ENCODE measurements around the gene OBSCN. TPM values are rescaled to one million over a fixed set of nuclear protein-coding genes. Genes with fewer than 3 reads are reported as not detected.

Gene OBSCN
- total and polyA plus RNA-seq, 2 of the 13 experiments (the other 11 are each of a cell fraction or from before 2014, with no cell fraction given): 0.20 TPM

- peak; percentile 74 for ATAC-seq
- TF ChIP-seq, protein P1, sequence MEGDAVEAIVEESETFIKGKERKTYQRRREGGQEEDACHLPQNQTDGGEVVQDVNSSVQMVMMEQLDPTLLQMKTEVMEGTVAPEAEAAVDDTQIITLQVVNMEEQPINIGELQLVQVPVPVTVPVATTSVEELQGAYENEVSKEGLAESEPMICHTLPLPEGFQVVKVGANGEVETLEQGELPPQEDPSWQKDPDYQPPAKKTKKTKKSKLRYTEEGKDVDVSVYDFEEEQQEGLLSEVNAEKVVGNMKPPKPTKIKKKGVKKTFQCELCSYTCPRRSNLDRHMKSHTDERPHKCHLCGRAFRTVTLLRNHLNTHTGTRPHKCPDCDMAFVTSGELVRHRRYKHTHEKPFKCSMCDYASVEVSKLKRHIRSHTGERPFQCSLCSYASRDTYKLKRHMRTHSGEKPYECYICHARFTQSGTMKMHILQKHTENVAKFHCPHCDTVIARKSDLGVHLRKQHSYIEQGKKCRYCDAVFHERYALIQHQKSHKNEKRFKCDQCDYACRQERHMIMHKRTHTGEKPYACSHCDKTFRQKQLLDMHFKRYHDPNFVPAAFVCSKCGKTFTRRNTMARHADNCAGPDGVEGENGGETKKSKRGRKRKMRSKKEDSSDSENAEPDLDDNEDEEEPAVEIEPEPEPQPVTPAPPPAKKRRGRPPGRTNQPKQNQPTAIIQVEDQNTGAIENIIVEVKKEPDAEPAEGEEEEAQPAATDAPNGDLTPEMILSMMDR (CRISPR knock-in tag; IDR thresholded peaks at IDR 0.05): peak; percentile 56
- TF ChIP-seq PRPF4 (IDR thresholded peaks at IDR 0.05; ENCODE audit: low read depth, low read length, poor library complexity, severe bottlenecking) (no peak), STAG1 (CRISPR knock-in tag; IDR thresholded peaks at IDR 0.05) (peak; percentile 46)
- FAIRE-seq: no peak
- H3K4me2 ChIP-seq (ENCODE audit: low read depth, low read length): no peak overlapping the region
- H4K20me1 ChIP-seq (ENCODE audit: insufficient read depth, low read length): no peaks in the 10 kb centered on the region
- H3K36me3 ChIP-seq (replicated peaks in 1 of 2; ENCODE audit: control insufficient read depth in 1 of 2, insufficient read depth in 2 of 2, low read length in 2 of 2): no peaks in the 10 kb centered on the region
- H3K9me3 ChIP-seq (ENCODE audit: low read length): no peaks in the 10 kb centered on the region
- ChIA-PET CTCF (ENCODE audit: low intra/inter-chr PET ratio, low total read pairs) (no interaction called here), POLR2A (no interaction called here)
- BruUV-seq (replicated peaks): no TSS peak
- WGBS (ENCODE audit: low lambda C conversion rate): 0% methylated on average over 2 of the region's 3 CpGs
- H3K27me3 ChIP-seq (ENCODE audit: control insufficient read depth in 1 of 2, insufficient read depth in 2 of 2, low read length in 2 of 2): peaks cover 0 to 1% of the 10 kb centered on the region in 2 experiments; a peak in 2 of 5 replicates
- no peak overlapping the region for H3K27ac ChIP-seq (ENCODE audit: extremely low read length, insufficient read depth, low read length)
- no peak overlapping the region for H3K4me3 ChIP-seq (replicated peaks in 1 of 3; ENCODE audit: insufficient read depth in 1 of 3, low read depth in 2 of 3, low read length in 3 of 3)
- DNase-seq (ENCODE audit: low spot score): peak; percentile 14
- in situ Hi-C loops (cut with HindIII; ENCODE audit: extremely low pct_ligation_motif_present, low pct_unique_long_range_greater_than_20kb) (no loop called here), intact Hi-C loops (cut with micrococcal nuclease; ENCODE audit: unreplicated experiment) (no loop called here)
- no peaks in the 10 kb centered on the region for H3K4me1 ChIP-seq (ENCODE audit: insufficient read depth, low read length)
- no peaks in the 10 kb centered on the region for H3K79me2 ChIP-seq (ENCODE audit: insufficient read depth, low read length)
- H2AFZ ChIP-seq (ENCODE audit: low read length): no peak overlapping the region
- no peak overlapping the region for H3K9ac ChIP-seq (ENCODE audit: insufficient read depth, low read depth, low read length)
These were observed 52.1 kb downstream of the OBSCN start for GRCh38 chr1:228259951-228260350.

DNA sequence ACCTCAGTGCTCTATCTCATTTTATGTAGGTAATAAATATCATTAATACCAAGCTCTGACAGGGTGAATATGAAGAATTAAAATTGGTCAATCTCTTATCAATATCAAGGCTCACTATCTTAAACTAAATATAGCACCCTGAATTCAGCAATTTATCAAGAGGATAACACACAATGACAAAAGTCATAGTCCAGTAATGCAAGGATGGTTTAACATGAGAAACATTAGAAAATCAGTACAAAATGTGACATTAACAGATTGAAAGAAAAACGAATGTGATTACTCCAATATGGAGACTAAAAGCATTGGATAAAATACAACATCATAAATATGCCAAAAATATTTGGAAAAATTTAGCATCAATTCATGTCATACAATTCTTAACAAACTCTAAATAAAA lies 53.9 kb downstream of the OBSCN start:
- H3K36me3 ChIP-seq (replicated peaks in 1 of 2; ENCODE audit: control insufficient read depth in 1 of 2, insufficient read depth in 2 of 2, low read length in 2 of 2): no peaks in the 10 kb centered on the region
- no peak overlapping the region for H2AFZ ChIP-seq (ENCODE audit: low read length)
- H3K4me2 ChIP-seq (ENCODE audit: low read depth, low read length): no peak overlapping the region
- H3K4me1 ChIP-seq (ENCODE audit: insufficient read depth, low read length): no peaks in the 10 kb centered on the region
- CTCF ChIA-PET (ENCODE audit: low intra/inter-chr PET ratio, low total read pairs): no interaction called here
- intact Hi-C loops (cut with micrococcal nuclease; ENCODE audit: unreplicated experiment): no loop called here
- H3K9ac ChIP-seq (ENCODE audit: insufficient read depth, low read depth, low read length): no peak overlapping the region
- 0% methylated on average over 1 of the region's 1 CpG for WGBS (ENCODE audit: low lambda C conversion rate)
- FAIRE-seq: no peak
- no peak for ATAC-seq
- peaks cover 0 to 1% of the 10 kb centered on the region in 2 experiments; a peak in 2 of 5 replicates for H3K27me3 ChIP-seq (ENCODE audit: control insufficient read depth in 1 of 2, insufficient read depth in 2 of 2, low read length in 2 of 2)
- BruUV-seq (replicated peaks): no TSS peak
- no peaks in the 10 kb centered on the region for H3K9me3 ChIP-seq (ENCODE audit: low read length)
- POLR2A ChIA-PET: no interaction called here
- no peak for DNase-seq (ENCODE audit: low spot score)
- no peak overlapping the region for H3K27ac ChIP-seq (ENCODE audit: extremely low read length, insufficient read depth, low read length)
- H3K79me2 ChIP-seq (ENCODE audit: insufficient read depth, low read length): no peaks in the 10 kb centered on the region
- no peaks in the 10 kb centered on the region for H4K20me1 ChIP-seq (ENCODE audit: insufficient read depth, low read length)
- in situ Hi-C loops (cut with HindIII; ENCODE audit: extremely low pct_ligation_motif_present, low pct_unique_long_range_greater_than_20kb): no loop called here
- no peak overlapping the region for H3K4me3 ChIP-seq (replicated peaks in 1 of 3; ENCODE audit: insufficient read depth in 1 of 3, low read depth in 2 of 3, low read length in 3 of 3)
- no peak for TF ChIP-seq ZNF616 (CRISPR knock-in tag; IDR thresholded peaks at IDR 0.05; ENCODE audit: low read depth)
- no peak for TF ChIP-seq SIX1 (CRISPR knock-in tag; IDR thresholded peaks at IDR 0.05; ENCODE audit: borderline replicate concordance)
- TF ChIP-seq GATA4 (IDR thresholded peaks at IDR 0.05; ENCODE audit: borderline replicate concordance, low read depth): no peak
- no peak for TF ChIP-seq ZNF263 (CRISPR knock-in tag; IDR thresholded peaks at IDR 0.05)
- TF ChIP-seq FOXC1 (CRISPR knock-in tag; IDR thresholded peaks at IDR 0.05; ENCODE audit: borderline replicate concordance): no peak
- no peak for TF ChIP-seq PAF1 (CRISPR knock-in tag; IDR thresholded peaks at IDR 0.05)
- TF ChIP-seq ZNF354B (CRISPR knock-in tag; IDR thresholded peaks at IDR 0.05): no peak
- no peak for TF ChIP-seq PRPF4 (IDR thresholded peaks at IDR 0.05; ENCODE audit: low read depth, low read length, poor library complexity, severe bottlenecking)
- TF ChIP-seq MXD3 (CRISPR knock-in tag; IDR thresholded peaks at IDR 0.05): no peak
- TF ChIP-seq ZNF326 (CRISPR knock-in tag; IDR thresholded peaks at IDR 0.05; ENCODE audit: borderline replicate concordance): no peak
- no peak for TF ChIP-seq RNF219 (CRISPR knock-in tag; IDR thresholded peaks at IDR 0.05)
